Measurements from ENCODE around the gene SOCS1. TPM values are rescaled to one million over a fixed set of nuclear protein-coding genes. Genes with fewer than 3 reads are reported as not detected.

SOCS1 gene
- total RNA-seq, 1 donor from 2014 or later, result 219 TPM

GRCh38 chr16:11241480-11242204 lies 14.4 kb downstream of the SOCS1 start:
- peaks cover 46% of the 10 kb centered on the region for H3K4me1 Mint-ChIP-seq (ENCODE audit: low read depth)
- DNase-seq (ENCODE audit: low spot score), result no peak
- no peak overlapping the region for H3K4me3 Mint-ChIP-seq (ENCODE audit: low read depth)
- no peak overlapping the region for H3K27ac Mint-ChIP-seq
- peaks cover 10% of the 10 kb centered on the region for H3K36me3 Mint-ChIP-seq (ENCODE audit: low read depth)
- H3K9me3 Mint-ChIP-seq, result no peaks in the 10 kb centered on the region
- intact Hi-C loops (cut with micrococcal nuclease), result no loop called here
- H3K27me3 Mint-ChIP-seq (ENCODE audit: low read depth), result no peaks in the 10 kb centered on the region

DNA sequence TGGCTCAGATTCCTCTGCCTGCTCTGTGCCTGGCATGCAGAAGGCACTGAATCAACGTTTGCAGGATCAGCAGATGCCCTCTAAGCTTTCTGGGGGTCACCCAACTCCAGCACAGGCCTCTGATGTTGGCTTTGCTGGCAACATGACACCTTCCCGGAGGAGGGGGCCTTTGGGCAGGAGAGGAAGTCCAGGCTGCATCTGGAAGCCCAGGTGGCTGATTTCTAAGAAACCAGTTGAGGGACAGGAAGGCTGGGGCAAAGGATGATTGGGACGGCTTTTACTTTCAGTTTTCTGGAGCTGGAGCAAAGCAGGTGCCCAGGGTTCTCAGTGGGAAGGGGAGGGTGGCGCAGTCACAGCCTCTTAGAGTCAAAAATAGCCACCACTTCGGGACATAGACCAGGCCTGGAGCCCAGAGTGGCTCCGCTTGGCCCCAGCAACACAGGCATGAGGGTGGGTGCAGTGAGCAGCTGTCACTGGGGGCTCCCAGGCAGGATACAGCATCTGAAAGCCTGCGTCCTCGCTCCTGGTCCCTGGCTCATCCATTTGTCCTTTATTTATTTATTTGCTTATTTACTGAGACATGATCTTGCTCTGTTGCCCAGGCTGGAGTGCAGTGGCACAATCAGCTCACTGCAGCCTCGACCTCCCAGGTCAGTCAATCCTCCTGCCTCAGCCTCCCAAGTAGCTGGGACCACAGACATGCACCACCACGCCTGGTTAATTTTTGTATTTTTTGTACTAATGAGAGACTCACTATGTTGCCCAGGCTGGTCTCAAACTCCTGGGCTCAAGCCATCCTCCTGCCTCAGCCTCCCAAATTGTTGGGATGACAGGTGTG lies 15.1 kb downstream of the SOCS1 start:
- H3K4me1 Mint-ChIP-seq (ENCODE audit: low read depth), result peaks cover 43% of the 10 kb centered on the region
- intact Hi-C loops (cut with micrococcal nuclease), result no loop called here
- no peaks in the 10 kb centered on the region for H3K9me3 Mint-ChIP-seq
- H3K27me3 Mint-ChIP-seq (ENCODE audit: low read depth), result no peaks in the 10 kb centered on the region
- H3K4me3 Mint-ChIP-seq (ENCODE audit: low read depth), result no peak overlapping the region
- no peak for DNase-seq (ENCODE audit: low spot score)
- H3K27ac Mint-ChIP-seq, result peak overlapping the region; percentile 78
- peaks cover 9% of the 10 kb centered on the region for H3K36me3 Mint-ChIP-seq (ENCODE audit: low read depth)

DNA sequence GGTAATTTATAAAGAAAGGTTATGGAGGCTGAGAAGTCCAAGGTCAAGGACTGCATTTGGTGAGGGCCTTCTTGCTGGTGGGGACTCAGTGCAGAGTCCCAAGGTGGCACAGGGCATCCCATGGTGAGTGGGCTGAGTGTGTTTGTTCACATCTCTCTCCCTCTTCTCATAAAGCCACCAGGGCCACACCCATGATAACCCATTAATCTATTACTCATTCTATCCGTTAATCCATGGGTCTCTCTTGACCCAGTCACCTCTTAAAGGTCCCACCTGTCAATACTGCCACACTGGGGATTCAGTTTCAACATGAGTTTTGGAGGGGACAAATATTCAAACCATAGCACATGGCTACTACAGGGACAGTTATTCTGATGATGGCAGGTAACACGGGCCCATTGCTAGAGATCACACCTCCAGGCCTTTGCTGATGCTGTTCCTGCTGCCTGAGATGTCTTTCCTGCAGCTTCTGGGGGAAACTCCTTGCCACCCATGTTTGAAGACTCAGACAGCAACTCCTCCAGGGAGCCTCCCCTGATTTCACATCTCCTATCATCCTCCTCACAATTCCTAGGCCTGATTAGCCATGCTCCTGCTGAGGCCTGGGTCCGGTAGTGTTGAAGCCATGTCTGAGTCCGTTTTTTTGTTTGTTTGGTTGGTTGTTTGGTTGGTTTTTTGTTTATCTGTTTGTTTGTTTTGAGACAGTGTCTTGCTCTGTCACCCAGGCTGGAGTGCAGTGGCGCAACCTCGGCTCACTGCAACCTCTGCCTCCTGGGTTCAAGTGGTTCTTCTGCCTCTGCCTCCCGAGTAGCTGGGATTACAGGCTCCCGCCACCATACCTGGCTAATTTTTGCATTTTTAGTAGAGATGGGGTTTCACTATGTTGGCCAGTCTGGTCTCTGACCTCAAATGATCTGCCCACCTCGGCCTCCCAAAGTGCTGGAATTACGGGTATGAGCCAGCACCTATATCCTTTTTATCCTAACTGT lies 16.1 kb downstream of the SOCS1 start:
- intact Hi-C loops (cut with micrococcal nuclease), result no loop called here
- Mint-ChIP-seq H3K36me3 (ENCODE audit: low read depth) (peaks cover under 1% of the 10 kb centered on the region), H3K4me1 (ENCODE audit: low read depth) (peaks cover 42% of the 10 kb centered on the region), H3K27ac (peak overlapping the region; percentile 78), H3K4me3 (ENCODE audit: low read depth) (no peak overlapping the region), H3K9me3 (no peaks in the 10 kb centered on the region), H3K27me3 (ENCODE audit: low read depth) (no peaks in the 10 kb centered on the region)
- DNase-seq (ENCODE audit: low spot score), result no peak

- H3K27me3 Mint-ChIP-seq (ENCODE audit: low read depth), result no peaks in the 10 kb centered on the region
- H3K27ac Mint-ChIP-seq, result peak overlapping the region; percentile 13
These were observed 17.5 kb downstream of the SOCS1 start for GRCh38 chr16:11238272-11239202.

GRCh38 chr16:11236461-11237254 lies 19.3 kb downstream of the SOCS1 start:
- no peak overlapping the region for H3K4me3 Mint-ChIP-seq (ENCODE audit: low read depth)
- H3K9me3 Mint-ChIP-seq, result no peaks in the 10 kb centered on the region
- intact Hi-C loops (cut with micrococcal nuclease), result no loop called here
- H3K36me3 Mint-ChIP-seq (ENCODE audit: low read depth), result no peaks in the 10 kb centered on the region
- DNase-seq (ENCODE audit: low spot score), result no peak
- peaks cover 68% of the 10 kb centered on the region for H3K4me1 Mint-ChIP-seq (ENCODE audit: low read depth)
- H3K27me3 Mint-ChIP-seq (ENCODE audit: low read depth), result no peaks in the 10 kb centered on the region
- H3K27ac Mint-ChIP-seq, result peak overlapping the region; percentile 61

More at GRCh38 chr16:11238272-11239202, 17.5 kb downstream of the SOCS1 start:
- H3K4me1 Mint-ChIP-seq (ENCODE audit: low read depth), result peaks cover 52% of the 10 kb centered on the region
- no peak overlapping the region for H3K4me3 Mint-ChIP-seq (ENCODE audit: low read depth)
- no peak for DNase-seq (ENCODE audit: low spot score)
- no peaks in the 10 kb centered on the region for H3K9me3 Mint-ChIP-seq
- no peaks in the 10 kb centered on the region for H3K36me3 Mint-ChIP-seq (ENCODE audit: low read depth)
- intact Hi-C loops (cut with micrococcal nuclease), result no loop called here

DNA sequence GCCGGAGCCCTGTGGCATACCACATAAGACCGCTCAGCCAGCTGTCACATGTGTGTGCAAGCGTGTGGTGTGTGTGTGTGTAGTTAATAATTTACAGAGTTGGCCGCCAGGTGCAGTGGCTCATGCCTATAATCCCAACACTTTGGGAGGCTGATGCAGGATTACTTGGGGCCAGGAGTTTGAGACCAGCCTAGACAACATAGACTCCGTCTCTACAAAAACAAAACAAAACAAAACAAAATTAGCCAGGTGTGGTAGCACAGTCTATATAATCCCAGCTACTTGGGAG lies 20.4 kb downstream of the SOCS1 start:
- Mint-ChIP-seq H3K9me3 (no peaks in the 10 kb centered on the region), H3K27ac (peak overlapping the region; percentile 82), H3K4me3 (ENCODE audit: low read depth) (no peak overlapping the region), H3K36me3 (ENCODE audit: low read depth) (no peaks in the 10 kb centered on the region), H3K4me1 (ENCODE audit: low read depth) (peaks cover 76% of the 10 kb centered on the region), H3K27me3 (ENCODE audit: low read depth) (no peaks in the 10 kb centered on the region)
- DNase-seq (ENCODE audit: low spot score), result no peak
- intact Hi-C loops (cut with micrococcal nuclease), result no loop called here

DNA sequence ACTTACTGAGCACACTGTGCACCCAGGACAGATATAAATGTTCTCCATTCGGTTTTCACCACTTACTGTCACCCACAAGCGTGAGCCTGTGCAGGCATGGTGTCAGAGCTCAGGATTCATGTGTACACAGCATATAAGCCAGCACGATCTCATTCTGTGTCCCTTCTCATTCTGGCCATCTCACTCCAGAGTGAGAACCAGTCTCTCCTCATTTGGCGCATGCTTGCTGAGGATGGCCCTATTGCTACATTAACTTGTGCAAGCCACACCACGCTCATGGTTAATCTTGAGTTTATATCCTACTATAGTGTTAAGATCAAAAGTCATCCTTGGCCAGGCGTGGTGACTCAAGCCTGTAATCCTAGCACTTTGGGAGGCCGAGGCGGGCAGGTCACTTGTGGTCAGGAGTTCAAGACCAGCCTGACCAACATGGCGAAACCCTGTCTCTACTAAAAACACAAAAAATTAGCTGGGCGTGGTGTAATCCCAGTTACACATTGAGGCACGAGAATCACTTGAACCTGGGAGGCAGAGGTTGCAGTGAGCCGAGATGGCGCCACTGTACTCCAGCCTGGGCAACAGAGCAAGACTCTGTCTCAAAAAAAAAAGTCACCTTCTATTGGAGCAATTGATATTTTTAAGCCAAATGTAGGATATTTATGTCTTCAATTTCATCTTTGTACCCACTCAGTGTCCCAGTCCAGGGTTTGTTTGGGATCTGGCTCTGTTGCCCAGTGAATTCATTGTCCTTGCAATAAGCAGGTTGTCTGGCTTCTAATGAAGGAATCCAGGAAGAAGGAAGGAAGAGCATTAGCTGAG lies 20.9 kb downstream of the SOCS1 start:
- Mint-ChIP-seq H3K27ac (peak overlapping the region; percentile 82), H3K27me3 (ENCODE audit: low read depth) (no peaks in the 10 kb centered on the region), H3K9me3 (no peaks in the 10 kb centered on the region), H3K4me1 (ENCODE audit: low read depth) (peaks cover 71% of the 10 kb centered on the region), H3K36me3 (ENCODE audit: low read depth) (no peaks in the 10 kb centered on the region), H3K4me3 (ENCODE audit: low read depth) (peak overlapping the region; percentile 2)
- DNase-seq (ENCODE audit: low spot score), result no peak
- intact Hi-C loops (cut with micrococcal nuclease), result loop anchor here (1.0 kb wide), 7 partner anchors 10 to 270 kb away; no protein-coding TSS in a partner anchor

DNA sequence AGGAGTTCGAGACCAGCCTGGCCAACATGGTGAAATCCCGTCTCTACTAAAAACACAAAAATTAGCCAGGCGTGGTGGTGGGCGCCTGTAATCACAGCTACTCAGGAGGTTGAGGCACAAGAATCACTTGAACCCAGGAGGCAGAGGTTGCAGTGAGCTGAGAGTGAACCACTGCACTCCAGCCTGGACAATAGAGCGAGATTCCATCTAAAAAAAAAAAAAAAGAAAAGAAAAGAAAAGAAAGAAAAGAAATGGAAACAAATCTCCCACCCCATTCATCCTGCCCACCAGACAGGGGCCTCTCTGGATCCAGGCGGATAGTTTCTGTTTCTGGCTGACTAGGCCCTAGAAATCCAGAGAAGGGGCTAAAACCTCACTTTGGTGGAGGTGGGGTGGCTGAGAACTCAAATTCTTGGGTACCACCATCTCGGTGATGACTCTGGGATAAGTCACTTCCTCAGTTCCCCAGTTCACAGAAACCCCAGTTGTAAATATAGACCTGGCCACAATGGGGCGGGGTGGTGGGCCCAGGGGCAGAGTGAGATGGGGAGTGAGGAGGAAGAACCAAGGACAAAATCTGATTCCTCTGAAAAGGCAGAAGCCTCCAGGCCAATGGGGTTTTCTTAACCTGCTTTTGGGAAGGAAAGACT lies 22.2 kb downstream of the SOCS1 start:
- H3K36me3 Mint-ChIP-seq (ENCODE audit: low read depth), result no peaks in the 10 kb centered on the region
- DNase-seq (ENCODE audit: low spot score), result peak; percentile 62
- H3K27ac Mint-ChIP-seq, result peak overlapping the region; percentile 98
- H3K9me3 Mint-ChIP-seq, result no peaks in the 10 kb centered on the region
- intact Hi-C loops (cut with micrococcal nuclease), result loop anchor here (1.0 kb wide), 9 partner anchors 9 to 269 kb away; no protein-coding TSS in a partner anchor
- peaks cover 74% of the 10 kb centered on the region for H3K4me1 Mint-ChIP-seq (ENCODE audit: low read depth)
- no peaks in the 10 kb centered on the region for H3K27me3 Mint-ChIP-seq (ENCODE audit: low read depth)
- peak overlapping the region; percentile 56 for H3K4me3 Mint-ChIP-seq (ENCODE audit: low read depth)

DNA sequence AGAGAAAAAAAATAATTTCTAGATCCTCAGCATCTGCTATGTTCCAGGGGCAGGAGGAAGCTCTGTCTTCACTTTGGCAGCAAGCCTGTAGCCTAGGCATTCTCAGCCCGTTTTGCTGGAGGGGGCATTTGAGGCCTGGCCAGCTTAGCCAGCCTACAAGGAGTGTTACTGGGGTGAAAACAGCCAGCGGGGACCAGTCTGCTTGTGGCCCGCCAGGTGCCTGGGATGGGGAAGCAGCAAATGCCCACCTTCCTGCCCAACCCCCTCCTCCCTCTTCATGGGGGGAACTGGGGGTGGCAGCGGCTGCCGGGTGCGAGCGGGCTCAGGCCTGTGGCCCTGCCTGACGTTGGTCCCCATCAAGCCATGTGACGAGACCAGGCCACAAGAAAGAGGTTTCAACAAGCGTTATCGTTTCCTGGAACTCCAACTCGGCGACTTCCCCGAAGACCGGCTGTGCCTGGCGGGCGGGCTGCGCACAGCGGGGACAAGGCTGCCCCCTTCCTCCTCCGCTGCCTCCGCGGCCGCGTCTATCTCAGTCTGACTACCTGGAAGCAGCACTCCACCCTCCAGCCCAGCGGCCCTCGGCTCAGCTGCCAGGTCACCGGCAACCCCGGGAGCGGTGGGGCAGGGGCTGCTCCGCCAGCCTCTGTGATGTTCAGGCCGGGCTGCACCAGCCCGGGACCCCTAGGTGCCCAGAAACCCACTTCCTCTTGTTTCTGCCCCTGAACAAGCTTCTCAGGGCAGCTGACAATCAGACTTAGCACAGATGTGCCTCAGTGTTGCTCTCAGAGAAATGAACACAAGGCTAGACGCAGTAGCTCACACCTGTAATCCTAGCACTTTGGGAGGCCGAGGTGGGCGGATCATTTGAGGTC lies 22.9 kb downstream of the SOCS1 start:
- Mint-ChIP-seq H3K36me3 (ENCODE audit: low read depth) (no peaks in the 10 kb centered on the region), H3K4me3 (ENCODE audit: low read depth) (peak overlapping the region; percentile 56), H3K4me1 (ENCODE audit: low read depth) (peaks cover 76% of the 10 kb centered on the region), H3K27me3 (ENCODE audit: low read depth) (no peaks in the 10 kb centered on the region), H3K9me3 (no peaks in the 10 kb centered on the region), H3K27ac (peak overlapping the region; percentile 98)
- peak; percentile 91 for DNase-seq (ENCODE audit: low spot score)
- intact Hi-C loops (cut with micrococcal nuclease), result loop anchor here (1.0 kb wide), 2 partner anchors 128 to 181 kb away; no protein-coding TSS in a partner anchor

All from activated T-helper 2 cell treated with anti-CD3 and anti-CD28 coated beads, Interferon-gamma antibody, Interleukin-2, Interleukin-4, amounts not matched to agents 10 μg/mL and 5 μg/mL and 100 μg/mL, durations not matched to agents 14 hours and 24 hours and 36 hours (primary cell).